Thoracic aorta (tissue), 2 donors: Measurements from ENCODE around the gene TPX2. TPM values are rescaled to one million over a fixed set of nuclear protein-coding genes. Genes with fewer than 3 reads are reported as not detected.

Experiments
- ATAC-seq: fragments of 150-250 bp; one replicate; pipeline ENCODE4 v1.8.0; 2017; ENCODE audit warnings: low read depth; ENCODE audit not compliant: insufficient number of reproducible peaks, low FRiP score
- DNase-seq: peaks from one replicate; pipeline ENCODE4 v3.0.0-alpha.2; 2020; ENCODE audit warnings: low spot score
- H3K27ac ChIP-seq, 2 donors: fragments of 200-600 bp; sonication (generic); 1 replicate in 1 of 2; 2 replicates in 1 of 2; pipeline ENCODE4 v1.5.1; 2016; ENCODE audit warnings: mild to moderate bottlenecking in 2 of 2, moderate library complexity in 2 of 2
- H3K27me3 ChIP-seq: fragments of 200-600 bp; sonication (generic); replicated peaks from 2 replicates; pipeline ENCODE4 v1.6.0; 2016; ENCODE audit warnings: mild to moderate bottlenecking; ENCODE audit not compliant: insufficient read depth
- H3K36me3 ChIP-seq: fragments of 200-600 bp; sonication (generic); one replicate; pipeline ENCODE4 v1.5.1; 2016
- H3K4me1 ChIP-seq, 2 donors: fragments of 200-600 bp; sonication (generic); 1 replicate in 1 of 2; 2 replicates in 1 of 2; pipeline versions ENCODE4 v1.5.1 to v1.6.0; 2016; ENCODE audit warnings: low read depth in 2 of 2, mild to moderate bottlenecking in 1 of 2; ENCODE audit not compliant: control insufficient read depth in 1 of 2
- H3K4me3 ChIP-seq: fragments of 200-600 bp; sonication (generic); 2 replicates; pipeline ENCODE4 v1.5.1; 2016; ENCODE audit warnings: mild to moderate bottlenecking
- H3K9me3 ChIP-seq: fragments of 200-600 bp; sonication (generic); 2 replicates; pipeline ENCODE4 v1.5.1; 2016
- total RNA-seq, 2 donors: library from RNA; depleted of rRNA; stranded (reverse); fragments of >200 nt; gene quantifications; one replicate each; pipeline versions ENCODE4 v1.1.0 to v1.2.3, GENCODE V29; 2016
- TF ChIP-seq, protein P1 (sequence below): fragments of 200-600 bp; sonication (generic); IDR thresholded peaks from one replicate; pipeline ENCODE4 v1.5.1; 2019; ENCODE audit warnings: antibody characterized with exemption

The TPX2 gene
- total RNA-seq, 2 donors from 2014 or later = 1.5 TPM

DNA sequence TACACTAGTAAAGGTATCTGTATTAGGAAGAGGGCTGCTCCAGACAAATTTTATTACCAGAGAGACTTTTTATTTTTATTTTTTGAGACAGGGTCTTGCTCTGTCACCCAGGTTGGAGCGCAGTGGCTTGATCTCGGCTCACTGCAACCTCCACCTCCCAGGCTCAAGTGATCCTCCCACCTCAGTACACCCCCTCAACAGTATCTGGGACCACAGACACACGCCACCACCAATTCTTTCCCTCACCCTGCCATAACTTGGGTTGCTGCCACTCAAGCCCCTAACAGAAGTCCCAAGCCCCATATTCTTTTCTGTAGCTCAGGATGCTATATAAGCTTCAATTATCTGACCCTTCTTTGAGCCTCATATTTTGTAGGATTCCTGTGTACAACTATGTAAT lies 23.3 kb upstream of the TPX2 start:
- TF ChIP-seq, protein P1, sequence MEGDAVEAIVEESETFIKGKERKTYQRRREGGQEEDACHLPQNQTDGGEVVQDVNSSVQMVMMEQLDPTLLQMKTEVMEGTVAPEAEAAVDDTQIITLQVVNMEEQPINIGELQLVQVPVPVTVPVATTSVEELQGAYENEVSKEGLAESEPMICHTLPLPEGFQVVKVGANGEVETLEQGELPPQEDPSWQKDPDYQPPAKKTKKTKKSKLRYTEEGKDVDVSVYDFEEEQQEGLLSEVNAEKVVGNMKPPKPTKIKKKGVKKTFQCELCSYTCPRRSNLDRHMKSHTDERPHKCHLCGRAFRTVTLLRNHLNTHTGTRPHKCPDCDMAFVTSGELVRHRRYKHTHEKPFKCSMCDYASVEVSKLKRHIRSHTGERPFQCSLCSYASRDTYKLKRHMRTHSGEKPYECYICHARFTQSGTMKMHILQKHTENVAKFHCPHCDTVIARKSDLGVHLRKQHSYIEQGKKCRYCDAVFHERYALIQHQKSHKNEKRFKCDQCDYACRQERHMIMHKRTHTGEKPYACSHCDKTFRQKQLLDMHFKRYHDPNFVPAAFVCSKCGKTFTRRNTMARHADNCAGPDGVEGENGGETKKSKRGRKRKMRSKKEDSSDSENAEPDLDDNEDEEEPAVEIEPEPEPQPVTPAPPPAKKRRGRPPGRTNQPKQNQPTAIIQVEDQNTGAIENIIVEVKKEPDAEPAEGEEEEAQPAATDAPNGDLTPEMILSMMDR = no peak
- peaks cover 73 to 87% of the 10 kb centered on the region in 2 donors for H3K4me1 ChIP-seq
- H3K27me3 ChIP-seq = no peaks in the 10 kb centered on the region
- DNase-seq = no peak
- peaks cover 5% of the 10 kb centered on the region for H3K36me3 ChIP-seq
- H3K9me3 ChIP-seq = no peaks in the 10 kb centered on the region
- H3K4me3 ChIP-seq = peak overlapping the region; percentile 93
- peak overlapping the region; percentile 98 for H3K27ac ChIP-seq
- no peak for ATAC-seq

DNA sequence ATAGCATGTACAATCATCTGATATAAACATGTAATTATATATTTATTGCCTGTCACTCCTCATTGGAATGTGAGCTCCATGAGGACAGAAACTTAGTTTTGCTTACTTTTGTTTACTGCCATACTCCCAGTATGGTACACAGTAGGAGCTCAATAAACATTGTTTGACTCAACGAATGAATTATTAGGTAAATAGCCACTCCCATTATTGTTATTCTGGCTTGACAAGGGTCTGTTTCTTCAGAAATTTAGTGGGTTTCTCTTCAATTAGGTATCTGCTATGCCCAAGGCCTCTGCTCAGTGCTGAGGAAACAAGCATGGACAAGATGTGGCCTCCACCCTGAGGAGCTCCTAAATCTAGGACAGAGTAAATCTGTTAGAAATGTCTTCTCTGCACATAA lies 22.7 kb upstream of the TPX2 start:
- Histone ChIP-seq H3K36me3 (peaks cover 5% of the 10 kb centered on the region), H3K9me3 (no peaks in the 10 kb centered on the region), H3K27me3 (no peaks in the 10 kb centered on the region), H3K4me1 (peaks cover 67 to 81% of the 10 kb centered on the region in 2 donors), H3K27ac (peak overlapping the region; percentile 98), H3K4me3 (peak overlapping the region; percentile 93)
- TF ChIP-seq, protein P1 = no peak
- DNase-seq (no peak), ATAC-seq (no peak)

DNA sequence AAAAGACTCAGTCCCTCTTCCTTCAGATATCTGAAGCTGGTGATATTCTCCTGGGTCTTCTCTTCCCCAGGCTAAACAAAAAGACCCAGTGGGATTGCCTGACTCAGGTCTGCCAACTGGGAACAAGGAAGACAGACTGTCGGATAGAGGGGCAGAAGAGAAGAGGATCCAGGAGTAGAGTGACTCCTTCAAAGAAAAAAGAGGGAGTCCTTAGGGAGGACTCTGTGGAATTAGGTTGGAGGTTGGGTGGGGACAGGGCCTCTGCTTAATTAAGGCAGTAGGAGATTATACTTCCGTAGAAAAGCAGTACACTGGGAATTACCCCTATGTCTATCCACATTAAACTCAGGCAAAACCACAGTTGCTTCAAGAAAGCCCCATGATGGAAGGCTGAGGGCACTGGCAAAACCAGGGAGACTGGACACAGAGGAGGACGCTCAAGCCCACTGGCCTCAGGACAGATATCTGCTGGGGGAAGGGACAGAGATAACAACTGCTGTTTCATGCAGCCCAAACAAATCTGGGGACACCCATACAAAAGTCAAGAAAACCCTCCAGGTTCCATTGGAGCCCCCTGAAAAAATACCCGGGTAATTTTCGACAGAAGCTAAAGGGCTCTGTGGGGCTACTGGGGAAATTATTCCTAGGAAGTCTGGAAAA lies 22.1 kb upstream of the TPX2 start:
- peaks cover 5% of the 10 kb centered on the region for H3K36me3 ChIP-seq
- H3K27ac ChIP-seq = peak overlapping the region; percentile 98
- ATAC-seq (no peak), DNase-seq (no peak)
- no peaks in the 10 kb centered on the region for H3K27me3 ChIP-seq
- peaks cover 61 to 75% of the 10 kb centered on the region in 2 donors for H3K4me1 ChIP-seq
- TF ChIP-seq, protein P1 = no peak
- H3K9me3 ChIP-seq = no peaks in the 10 kb centered on the region
- peak overlapping the region; percentile 93 for H3K4me3 ChIP-seq

DNA sequence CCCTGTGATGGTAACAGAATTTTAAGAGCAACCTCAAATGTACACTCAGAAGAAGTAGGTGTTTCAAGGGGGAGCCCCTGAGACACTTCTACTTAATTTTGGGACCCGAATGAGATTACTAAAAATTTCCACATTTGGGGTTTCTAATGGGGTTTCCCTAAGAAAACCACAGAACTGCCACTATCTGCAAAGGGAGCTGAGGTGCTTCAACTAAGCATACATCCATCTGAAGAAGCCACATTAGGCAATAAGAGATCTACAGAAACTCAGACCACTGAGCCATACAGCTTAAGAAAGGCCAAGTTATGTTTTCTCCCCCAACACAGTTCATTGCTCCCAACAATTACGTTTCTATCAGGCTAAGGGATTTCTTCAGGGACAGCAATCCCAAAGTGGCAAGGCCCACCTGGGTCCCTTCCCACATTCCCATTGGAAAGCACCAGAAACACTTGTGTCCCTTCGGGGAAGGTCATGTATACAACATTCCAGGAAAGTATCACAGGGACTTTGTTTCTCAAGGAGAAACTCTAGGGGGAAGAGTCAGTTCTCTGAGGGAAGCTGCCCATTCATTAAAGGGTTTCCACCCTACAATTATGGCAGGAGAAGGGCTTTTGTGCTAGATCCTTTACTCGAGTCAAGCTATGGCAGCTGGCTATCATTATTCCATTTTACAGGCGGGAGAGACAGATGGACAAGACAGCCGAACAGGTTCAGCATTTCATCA lies 21.4 kb upstream of the TPX2 start:
- TF ChIP-seq, protein P1 = no peak
- Histone ChIP-seq H3K27me3 (no peaks in the 10 kb centered on the region), H3K4me3 (peak overlapping the region; percentile 93), H3K36me3 (peaks cover 5% of the 10 kb centered on the region), H3K27ac (peak overlapping the region; percentile 98), H3K4me1 (peaks cover 57 to 68% of the 10 kb centered on the region in 2 donors), H3K9me3 (no peaks in the 10 kb centered on the region)
- ATAC-seq = no peak
- DNase-seq = no peak

DNA sequence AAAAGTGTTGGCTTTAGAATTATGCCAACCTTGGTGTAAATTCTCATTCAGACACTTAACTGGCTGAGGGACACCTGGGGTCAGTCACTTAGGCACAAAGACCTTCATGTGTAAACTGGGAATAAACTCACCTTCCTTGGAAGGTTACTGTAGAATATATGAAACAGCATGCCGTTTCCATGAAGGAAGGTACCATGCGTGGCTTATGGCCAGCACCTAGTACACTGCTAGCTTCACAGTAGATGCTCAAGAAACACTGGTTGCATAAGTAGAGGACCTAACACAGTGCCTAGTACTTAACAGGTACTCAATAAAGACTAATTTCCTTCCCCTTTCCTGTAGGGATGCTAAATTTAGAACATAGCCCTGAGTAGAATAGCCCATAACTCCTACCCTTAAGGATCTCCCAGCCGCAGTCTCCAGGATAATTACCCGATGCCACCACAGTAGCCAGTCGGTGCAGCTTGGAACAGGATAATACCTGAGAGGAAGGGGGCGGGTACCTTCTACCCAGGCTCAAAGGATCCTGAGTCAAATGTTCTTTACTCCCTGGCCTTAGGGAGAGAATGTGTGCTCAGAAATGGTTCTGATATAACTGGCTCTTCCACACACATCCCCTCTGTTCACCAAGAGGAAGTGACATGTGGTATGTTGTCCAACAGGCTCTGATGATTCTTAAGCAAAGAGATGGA lies 20.0 kb upstream of the TPX2 start:
- H3K27ac ChIP-seq = peak overlapping the region; percentile 98
- no peaks in the 10 kb centered on the region for H3K9me3 ChIP-seq
- H3K36me3 ChIP-seq = peaks cover 2% of the 10 kb centered on the region
- no peaks in the 10 kb centered on the region for H3K27me3 ChIP-seq
- DNase-seq (no peak), ATAC-seq (no peak)
- H3K4me1 ChIP-seq = peaks cover 46 to 54% of the 10 kb centered on the region in 2 donors
- peak overlapping the region; percentile 93 for H3K4me3 ChIP-seq
- TF ChIP-seq, protein P1 = no peak
